HPDE6-E6E7 (cell line): ENCODE measurements around the gene LHX8.
"Not testable (repeated sequence)": the region's sequence is repeated elsewhere in the genome, so short reads cannot be mapped to it uniquely, and the experiment has no call there.

Experiments used
- DNase-seq: peaks from one replicate; pipeline ENCODE4 v3.0.0; 2011; ENCODE audit warnings: missing footprints; ENCODE audit errors: extremely low spot score

The LHX8 gene

GRCh38 chr1:75133750-75134646, at the start of gene LHX8:
Gene LHX8 (plus strand): TSS chr1:75134388. CDS start chr1:75136615, 2,227 bp downstream.
- no peak for DNase-seq

- no peak for DNase-seq
These were observed 48.3 kb upstream of the LHX8 start for GRCh38 chr1:75085931-75086330.

DNA sequence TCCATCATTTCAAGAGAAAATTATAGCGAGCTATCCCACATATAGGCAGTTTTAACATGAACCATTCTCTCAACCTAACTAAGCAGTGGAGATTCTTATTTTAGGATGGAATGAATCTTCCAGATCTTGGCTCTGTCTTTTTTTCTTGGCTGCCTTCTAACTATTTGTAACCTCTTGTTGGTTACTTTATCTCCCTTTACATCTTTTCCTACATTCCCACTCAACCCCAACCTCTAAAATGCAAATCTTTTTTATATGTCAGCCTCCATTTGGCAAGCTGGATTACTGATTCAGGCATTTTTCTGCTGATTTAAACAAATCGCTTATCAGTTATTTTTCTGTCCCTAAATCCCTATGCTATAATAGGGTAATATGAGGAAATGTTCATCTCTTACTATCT, 46.9 kb upstream of the LHX8 start:
- DNase-seq: no peak

GRCh38 chr1:75092141-75092540, 42.0 kb upstream of the LHX8 start:
- no peak for DNase-seq

GRCh38 chr1:75097654-75098053, 36.5 kb upstream of the LHX8 start:
- no peak for DNase-seq

GRCh38 chr1:75099581-75099980, 34.6 kb upstream of the LHX8 start:
- no peak for DNase-seq

DNA sequence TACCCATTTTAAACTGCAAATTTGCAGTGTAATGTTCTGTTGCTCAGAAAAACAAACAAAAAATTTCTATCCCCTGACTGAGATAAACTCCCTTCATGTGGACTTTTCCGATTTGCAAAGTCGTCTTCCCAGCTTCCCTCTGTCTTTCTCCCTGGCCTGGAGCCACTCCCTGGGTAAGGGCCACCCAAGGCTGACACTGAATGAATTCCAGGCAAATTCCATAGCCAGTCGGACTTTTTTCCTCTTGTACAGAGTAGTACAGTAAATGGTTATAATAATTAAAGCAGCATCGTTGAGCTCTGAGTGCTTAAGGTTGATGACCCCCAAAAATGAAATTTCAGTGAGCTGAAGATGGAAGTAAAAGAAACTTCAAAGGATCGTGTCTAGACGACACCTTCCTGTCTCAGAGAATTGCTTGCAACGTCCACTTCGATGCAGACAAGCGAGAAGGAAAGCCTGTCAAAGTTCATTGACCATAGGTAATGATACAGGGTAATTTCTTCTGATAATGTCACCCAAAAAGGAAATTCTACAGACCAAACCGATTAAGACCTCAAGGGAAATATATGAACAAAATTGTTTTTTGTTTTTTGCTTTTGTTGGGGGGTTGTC, 33.6 kb upstream of the LHX8 start:
- DNase-seq: no peak

GRCh38 chr1:75112362-75112951, 21.7 kb upstream of the LHX8 start:
- not testable (repeated sequence) for DNase-seq

DNA sequence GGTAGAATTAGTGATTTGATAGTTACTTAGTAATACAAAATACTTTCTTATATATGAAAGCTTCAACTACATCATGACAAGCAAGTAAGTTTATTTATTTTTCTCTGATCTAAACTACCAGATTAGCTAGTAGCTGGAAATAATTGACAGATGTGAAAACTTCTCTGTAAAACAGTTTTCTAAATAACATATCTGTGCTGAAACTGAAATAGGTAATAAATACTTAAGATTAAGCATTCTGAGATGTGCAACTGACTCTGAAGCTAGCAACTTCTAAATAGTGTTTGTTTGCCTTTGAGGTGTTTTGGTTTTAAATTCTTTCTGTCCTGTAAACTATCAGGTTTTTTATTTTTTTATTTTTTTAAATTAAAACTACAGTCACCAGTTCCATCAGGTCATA, 18.5 kb upstream of the LHX8 start:
- DNase-seq: no peak

DNA sequence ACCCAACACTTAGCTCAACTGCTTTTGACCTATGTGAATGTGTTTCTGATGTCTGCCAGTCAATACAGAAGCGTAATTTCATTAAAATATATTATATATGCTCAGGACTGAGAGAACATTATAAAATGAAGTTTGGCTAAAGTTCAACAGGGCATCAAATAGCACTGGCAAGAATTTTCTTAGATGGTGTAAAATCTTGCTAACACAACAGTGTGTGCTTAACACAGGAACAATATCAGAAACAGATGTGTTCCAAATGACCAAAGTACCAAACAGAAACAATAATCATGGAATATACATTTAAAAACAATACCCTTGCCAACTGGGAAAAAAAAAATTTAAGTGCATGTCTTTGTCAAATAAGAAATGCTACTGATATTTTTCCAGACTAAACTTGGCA, 10.4 kb upstream of the LHX8 start:
- DNase-seq: no peak

GRCh38 chr1:75124510-75124909, 9.7 kb upstream of the LHX8 start:
- DNase-seq: no peak

- DNase-seq: no peak
These were observed 8.9 kb upstream of the LHX8 start for GRCh38 chr1:75125161-75125726.

GRCh38 chr1:75126611-75127101, 7.5 kb upstream of the LHX8 start:
- no peak for DNase-seq

DNA sequence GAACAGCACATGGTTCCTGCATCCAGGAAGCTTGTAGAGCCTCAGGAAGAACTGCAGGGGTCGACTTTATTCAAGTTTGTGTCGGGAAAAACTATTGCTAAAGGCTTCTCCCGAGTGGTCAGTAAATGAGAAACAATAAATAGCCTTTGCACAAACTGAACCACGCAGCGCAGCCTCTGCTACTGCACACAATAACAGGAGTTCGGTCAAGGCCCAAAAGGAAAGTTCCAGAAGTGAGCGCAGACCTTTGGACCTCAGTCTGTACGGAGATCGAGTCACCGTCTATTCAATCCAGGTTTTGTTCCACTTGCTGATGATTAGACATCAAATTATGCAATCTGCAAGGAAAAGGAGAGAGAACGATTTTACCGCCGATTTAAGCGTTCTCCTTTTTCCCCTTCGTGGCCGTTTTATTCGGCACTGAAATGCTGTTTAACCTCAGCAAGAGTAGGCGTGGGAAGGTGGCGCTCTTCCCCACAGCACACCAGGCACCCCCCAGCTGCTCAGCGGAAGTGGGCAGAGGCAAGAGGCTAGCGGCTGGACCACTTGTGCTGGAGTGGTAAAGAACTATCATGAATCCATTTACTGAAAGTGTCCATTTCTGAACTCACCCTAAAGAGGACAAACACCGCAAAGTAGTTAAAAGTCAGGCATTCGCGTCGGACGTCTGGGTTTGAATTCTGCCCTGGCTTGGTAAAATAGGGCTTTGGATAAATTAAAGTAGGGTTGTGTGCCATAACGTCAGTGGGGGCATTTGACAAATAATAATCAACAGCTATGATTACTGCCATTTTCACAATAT, 6.1 kb upstream of the LHX8 start:
- no peak for DNase-seq

DNA sequence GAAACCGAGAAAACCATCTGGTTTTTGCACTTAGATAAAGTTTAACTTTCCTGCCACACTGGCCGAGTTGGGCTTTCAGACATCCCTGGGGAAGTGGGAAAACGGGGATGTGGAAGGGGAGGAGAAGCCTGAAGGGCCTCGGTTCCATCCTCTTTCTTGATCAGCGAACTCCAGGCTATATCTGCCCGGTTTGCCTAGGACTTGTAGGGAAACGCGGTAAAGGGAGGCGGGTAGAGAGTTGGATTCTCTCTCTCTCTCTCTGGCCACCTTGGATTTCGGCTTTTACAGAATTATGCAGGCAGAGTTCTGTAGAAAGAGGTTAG, 4.6 kb upstream of the LHX8 start:
- no peak for DNase-seq

DNA sequence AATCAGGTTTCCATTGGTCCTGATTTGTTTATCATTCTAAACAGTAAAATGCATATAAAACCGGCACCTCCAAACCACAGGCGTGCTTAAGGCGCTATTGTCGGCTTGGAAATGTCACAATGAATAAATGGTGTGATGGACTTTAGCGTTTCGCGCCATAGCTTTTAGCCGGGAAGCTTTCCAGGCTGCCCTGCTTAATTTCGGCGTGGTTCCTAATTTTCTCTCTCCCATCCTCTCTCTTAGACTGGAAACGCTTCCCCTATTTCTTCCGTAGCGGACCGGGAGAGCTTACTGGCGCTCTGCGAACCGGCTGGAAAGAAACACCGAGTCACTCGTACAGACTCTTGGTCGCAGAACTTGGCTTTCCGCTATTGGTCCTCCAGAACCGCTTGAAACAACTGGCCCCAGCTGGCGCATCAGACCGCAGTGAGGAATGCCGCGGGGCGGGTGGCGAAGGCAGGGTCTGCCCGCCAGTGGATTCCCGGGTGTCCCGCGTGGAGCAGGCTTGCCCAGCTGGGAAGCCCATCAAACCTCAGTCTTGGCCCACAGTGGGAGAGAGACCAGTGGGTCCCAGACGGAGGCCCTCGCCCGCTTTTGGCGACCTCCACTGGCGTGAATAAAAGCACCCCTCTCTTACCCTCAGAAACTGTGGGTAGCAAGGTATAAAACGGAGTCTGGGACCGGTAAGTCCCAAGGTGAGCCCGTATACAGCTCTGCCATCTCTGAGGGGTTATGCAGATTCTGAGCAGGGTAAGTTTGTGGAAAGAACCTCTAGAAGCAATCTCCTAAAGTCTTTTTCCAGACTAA, 4.0 kb upstream of the LHX8 start:
- no peak for DNase-seq

DNA sequence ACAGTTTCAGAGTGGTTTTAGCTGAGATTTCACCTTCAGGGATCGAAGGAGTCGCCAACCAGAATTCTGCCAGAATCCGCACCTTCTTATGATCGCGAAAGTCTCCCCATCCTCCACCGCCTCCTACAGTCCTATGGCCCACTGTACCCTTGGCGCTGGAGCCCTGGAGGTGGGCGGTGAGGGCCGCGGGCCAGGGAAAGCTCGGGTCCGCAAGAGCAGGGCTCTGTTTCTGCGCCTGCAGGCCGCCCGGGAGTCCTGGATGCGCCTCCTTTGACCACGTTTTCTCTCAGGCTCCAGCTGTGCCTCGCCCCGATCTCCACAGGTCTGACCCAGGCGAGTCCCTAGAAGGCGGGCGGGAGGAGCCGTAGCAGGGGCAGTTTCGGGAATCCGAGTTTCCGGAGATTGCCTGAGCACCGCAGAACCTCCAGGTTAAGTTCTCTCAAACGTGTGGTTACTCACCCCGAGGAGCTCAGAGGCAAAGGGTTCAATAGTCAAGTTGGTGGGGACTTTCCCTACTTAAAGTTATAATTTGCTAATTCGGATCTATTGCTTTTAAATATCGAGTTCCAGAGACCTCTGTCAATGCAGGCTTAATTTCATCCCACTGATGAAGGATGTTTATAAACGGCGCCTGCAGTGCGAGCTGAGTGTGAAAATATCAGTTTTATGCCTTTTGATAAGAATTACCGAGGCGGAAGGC, 3.2 kb upstream of the LHX8 start:
- no peak for DNase-seq

DNA sequence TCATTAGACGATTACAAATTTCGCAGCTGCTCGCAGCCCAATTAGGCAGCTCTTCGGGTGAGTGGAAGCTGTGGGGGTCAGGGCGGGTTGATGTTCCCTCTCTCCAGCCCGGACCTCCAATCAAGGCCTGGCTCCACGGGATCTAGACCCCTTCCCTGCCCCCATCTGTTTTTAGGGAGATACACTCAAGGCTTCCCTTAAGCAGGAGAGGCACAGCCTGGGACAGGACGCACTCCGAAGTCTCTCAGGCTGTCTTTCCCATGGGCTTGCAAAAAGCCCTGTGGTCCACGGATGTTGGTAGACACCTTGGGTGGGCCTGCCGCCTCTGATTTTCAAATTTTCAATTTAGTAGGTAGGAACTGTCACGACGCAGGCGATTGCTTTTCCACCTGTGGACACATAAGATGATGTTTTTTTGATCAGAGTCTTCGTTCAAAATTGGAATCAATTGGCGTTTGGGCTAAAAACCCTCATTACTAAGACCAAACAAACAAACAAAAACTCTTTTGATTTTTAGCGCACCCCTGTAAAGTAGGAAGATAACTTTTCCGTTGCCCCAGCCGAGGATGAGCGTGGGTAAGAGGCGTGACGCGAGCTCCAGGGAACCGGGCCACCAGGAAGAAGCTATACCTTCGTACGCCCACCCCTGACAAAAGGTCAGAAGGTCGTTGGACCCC, 2.5 kb upstream of the LHX8 start:
- DNase-seq: no peak

DNA sequence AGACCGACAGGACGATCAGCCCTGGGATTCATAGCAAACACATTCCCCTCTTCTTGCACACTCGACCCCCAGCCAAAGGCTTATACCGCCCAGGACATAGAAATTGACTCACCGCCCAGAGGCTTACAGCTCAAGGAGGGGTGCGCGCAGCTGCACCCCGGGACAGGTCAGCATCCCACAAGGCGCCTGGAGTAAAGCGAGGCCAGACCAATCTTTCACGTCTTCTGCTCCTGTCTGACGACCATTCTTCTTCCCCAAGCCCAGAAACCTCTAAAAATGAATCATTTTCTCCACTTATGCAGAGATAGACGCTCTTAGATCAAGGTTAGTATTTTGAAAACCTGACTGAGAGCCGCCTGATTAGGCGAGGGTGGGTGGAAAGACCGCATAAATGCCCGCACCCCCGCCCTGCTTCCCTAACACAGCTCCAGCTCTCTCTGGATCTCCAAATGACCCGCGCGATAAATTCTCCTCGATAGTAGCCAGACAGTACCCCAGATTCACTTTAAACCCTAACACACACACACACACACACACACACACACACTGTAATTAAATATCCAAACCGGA, 1.9 kb upstream of the LHX8 start:
- no peak for DNase-seq
